Activated CD4-positive, alpha-beta memory T cell treated with anti-CD3 and anti-CD28 coated beads for 36 hours (primary cell): ENCODE data around the gene CNTN5. TPM values are rescaled to one million over a fixed set of nuclear protein-coding genes. Genes with fewer than 3 reads are reported as not detected.

Experiments used
- CTCF ChIA-PET: fragments of 350-600 bp; sonication (Branson Sonifier 250); formaldehyde crosslinking; loops from one replicate; lab custom pipeline; 2021; ENCODE audit warnings: antibody characterized with exemption, inconsistent platforms; lab: Charles Lee
- POLR2A ChIA-PET: fragments of 350-600 bp; sonication (Branson Sonifier 250); formaldehyde crosslinking; loops from one replicate; lab custom pipeline; 2021; ENCODE audit warnings: antibody characterized with exemption; lab: Charles Lee
- DNase-seq: peaks from one replicate; pipeline ENCODE4 v3.0.0-alpha.2; 2020
- H3K27ac Mint-ChIP-seq: one replicate; pipeline ENCODE4 v1.8.0; 2021; ENCODE audit warnings: mixed read lengths
- H3K27me3 Mint-ChIP-seq: one replicate; pipeline ENCODE4 v1.8.0; 2021; ENCODE audit warnings: mixed read lengths
- H3K36me3 Mint-ChIP-seq: one replicate; pipeline ENCODE4 v1.8.0; 2021; ENCODE audit warnings: mixed read lengths
- H3K4me1 Mint-ChIP-seq: one replicate; pipeline ENCODE4 v1.8.0; 2021; ENCODE audit warnings: low read depth, mixed read lengths
- H3K4me3 Mint-ChIP-seq: one replicate; pipeline ENCODE4 v1.8.0; 2021; ENCODE audit warnings: mild to moderate bottlenecking, mixed read lengths
- H3K9me3 Mint-ChIP-seq: one replicate; pipeline ENCODE4 v1.8.0; 2021; ENCODE audit warnings: mixed read lengths
- intact Hi-C: fragments of 100-400 bp; cut with micrococcal nuclease; formaldehyde crosslinking; loops from one replicate; pipeline ENCODE4 v1.15.1; 2023
- total RNA-seq, 2 experiments: library from RNA; stranded (reverse); gene quantifications; one replicate each; pipeline ENCODE4 v1.2.3, GENCODE V29; 2021

The CNTN5 gene
- total RNA-seq, 2 experiments from 2014 or later, result not detected

DNA sequence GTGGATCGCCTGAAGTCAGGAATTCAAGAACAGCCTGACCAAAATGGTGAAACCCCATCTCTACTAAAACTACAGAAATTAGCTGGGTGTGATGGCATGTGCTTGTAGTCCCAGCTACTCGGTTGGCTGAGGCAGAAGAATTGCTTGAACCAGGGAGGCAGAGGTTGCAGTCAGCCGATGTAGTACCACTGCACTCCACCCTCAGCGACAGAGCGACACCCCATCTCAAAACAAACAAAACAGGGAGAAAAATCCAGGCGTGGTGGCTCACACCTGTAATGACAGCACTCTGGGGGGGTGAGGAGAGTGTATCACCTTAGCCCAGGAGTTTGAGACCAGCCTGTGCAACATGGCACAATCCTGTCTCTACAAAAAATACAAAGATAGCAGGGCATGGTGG lies 864.0 kb downstream of the CNTN5 start:
- no peaks in the 10 kb centered on the region for H3K27me3 Mint-ChIP-seq
- H3K4me1 Mint-ChIP-seq, result no peaks in the 10 kb centered on the region
- no peaks in the 10 kb centered on the region for H3K36me3 Mint-ChIP-seq
- no peak overlapping the region for H3K4me3 Mint-ChIP-seq
- ChIA-PET CTCF (no interaction called here), POLR2A (no interaction called here)
- H3K27ac Mint-ChIP-seq, result no peak overlapping the region
- H3K9me3 Mint-ChIP-seq, result peaks cover 13% of the 10 kb centered on the region
- DNase-seq, result no peak
- intact Hi-C loops, result no loop called here

DNA sequence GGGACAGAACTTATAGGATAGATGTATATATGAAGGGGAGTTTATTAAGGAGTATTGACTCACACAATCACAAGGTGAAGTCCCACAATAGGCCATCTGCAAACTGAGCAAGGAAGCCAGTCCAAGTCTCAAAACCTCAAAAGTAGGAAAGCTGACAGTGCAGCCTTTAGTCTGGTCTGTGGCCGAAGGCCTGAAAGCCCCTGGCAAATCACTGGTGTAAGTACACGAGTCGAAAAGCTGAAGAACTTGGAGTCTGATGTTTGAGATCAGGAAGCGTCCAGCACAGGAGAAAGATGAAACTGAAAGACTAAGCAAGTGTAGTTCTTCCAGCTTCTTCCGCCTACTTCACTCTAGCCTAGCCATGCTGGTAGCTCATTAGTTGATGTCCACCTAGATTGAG lies 866.7 kb downstream of the CNTN5 start:
- POLR2A ChIA-PET, result no interaction called here
- no peaks in the 10 kb centered on the region for H3K27me3 Mint-ChIP-seq
- intact Hi-C loops, result no loop called here
- no peak overlapping the region for H3K27ac Mint-ChIP-seq
- H3K4me3 Mint-ChIP-seq, result no peak overlapping the region
- CTCF ChIA-PET, result no interaction called here
- H3K9me3 Mint-ChIP-seq, result peaks cover 21% of the 10 kb centered on the region
- DNase-seq, result no peak
- no peaks in the 10 kb centered on the region for H3K4me1 Mint-ChIP-seq
- no peaks in the 10 kb centered on the region for H3K36me3 Mint-ChIP-seq

DNA sequence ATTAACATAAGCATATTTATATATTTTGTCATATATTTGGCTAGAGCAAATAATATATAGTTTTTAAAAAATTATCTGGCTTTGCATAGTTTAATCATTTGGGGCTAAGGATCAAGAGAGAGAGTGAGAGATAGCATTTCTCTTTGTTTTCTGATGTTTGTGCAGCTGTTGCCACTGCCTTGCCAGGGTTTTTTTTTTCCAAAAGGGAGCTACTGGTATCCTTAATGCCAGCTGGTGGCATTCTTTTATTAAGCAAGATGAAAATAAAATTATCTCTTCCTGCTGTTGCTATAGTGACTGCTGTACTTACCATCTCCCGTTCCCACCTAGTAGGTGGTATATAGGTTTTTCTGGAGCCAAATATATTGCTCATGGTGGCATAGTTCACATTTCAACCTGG lies 873.1 kb downstream of the CNTN5 start:
- ChIA-PET POLR2A (no interaction called here), CTCF (no interaction called here)
- intact Hi-C loops, result no loop called here
- Mint-ChIP-seq H3K4me3 (no peak overlapping the region), H3K27ac (no peak overlapping the region), H3K36me3 (no peaks in the 10 kb centered on the region), H3K27me3 (no peaks in the 10 kb centered on the region), H3K9me3 (peaks cover 37% of the 10 kb centered on the region), H3K4me1 (no peaks in the 10 kb centered on the region)
- DNase-seq, result no peak

DNA sequence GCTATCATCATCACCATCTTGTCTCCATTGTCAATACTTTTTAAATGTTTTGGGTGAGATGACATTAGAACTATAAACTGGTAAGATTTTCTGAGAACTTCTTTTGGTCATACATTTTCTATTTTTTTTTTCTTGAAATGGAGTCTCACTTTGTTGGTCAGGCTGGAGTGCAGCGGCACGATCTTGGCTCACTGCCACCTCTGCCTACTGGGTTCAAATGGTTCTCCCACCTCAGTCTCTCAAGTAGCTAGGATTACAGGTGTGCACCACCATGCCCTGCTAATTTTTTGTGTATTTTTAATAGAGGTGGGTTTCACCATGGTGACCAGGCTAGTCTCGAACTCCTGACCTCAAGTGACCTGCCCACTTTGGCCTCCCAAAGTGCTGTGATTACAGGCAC lies 880.4 kb downstream of the CNTN5 start:
- Mint-ChIP-seq H3K4me3 (no peak overlapping the region), H3K36me3 (no peaks in the 10 kb centered on the region), H3K9me3 (peaks cover 50% of the 10 kb centered on the region), H3K4me1 (no peaks in the 10 kb centered on the region), H3K27me3 (no peaks in the 10 kb centered on the region), H3K27ac (no peak overlapping the region)
- POLR2A ChIA-PET, result no interaction called here
- CTCF ChIA-PET, result no interaction called here
- DNase-seq, result no peak
- intact Hi-C loops, result no loop called here

DNA sequence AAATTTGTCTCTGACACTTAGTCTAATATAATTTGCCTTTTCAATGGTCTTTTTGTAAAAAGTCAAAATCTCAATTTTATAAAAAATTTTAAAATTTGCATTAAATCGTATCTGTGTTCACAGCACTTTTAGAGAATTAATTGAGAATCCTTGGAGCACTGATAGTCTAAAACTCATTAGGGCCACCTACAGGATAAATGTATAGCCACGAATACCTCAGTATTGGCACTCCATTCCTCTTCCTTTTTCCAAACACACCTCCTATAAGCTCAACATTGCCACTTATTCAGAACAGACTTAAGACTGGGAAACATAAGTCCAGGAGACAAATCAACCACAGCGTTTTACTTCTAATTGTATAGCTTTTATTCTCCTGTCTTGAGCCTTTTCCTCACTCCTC lies 890.4 kb downstream of the CNTN5 start:
- H3K9me3 Mint-ChIP-seq, result peaks cover 19% of the 10 kb centered on the region
- no peaks in the 10 kb centered on the region for H3K36me3 Mint-ChIP-seq
- intact Hi-C loops, result no loop called here
- no peak for DNase-seq
- H3K27ac Mint-ChIP-seq, result no peak overlapping the region
- ChIA-PET POLR2A (no interaction called here), CTCF (no interaction called here)
- no peaks in the 10 kb centered on the region for H3K27me3 Mint-ChIP-seq
- no peaks in the 10 kb centered on the region for H3K4me1 Mint-ChIP-seq
- H3K4me3 Mint-ChIP-seq, result no peak overlapping the region

DNA sequence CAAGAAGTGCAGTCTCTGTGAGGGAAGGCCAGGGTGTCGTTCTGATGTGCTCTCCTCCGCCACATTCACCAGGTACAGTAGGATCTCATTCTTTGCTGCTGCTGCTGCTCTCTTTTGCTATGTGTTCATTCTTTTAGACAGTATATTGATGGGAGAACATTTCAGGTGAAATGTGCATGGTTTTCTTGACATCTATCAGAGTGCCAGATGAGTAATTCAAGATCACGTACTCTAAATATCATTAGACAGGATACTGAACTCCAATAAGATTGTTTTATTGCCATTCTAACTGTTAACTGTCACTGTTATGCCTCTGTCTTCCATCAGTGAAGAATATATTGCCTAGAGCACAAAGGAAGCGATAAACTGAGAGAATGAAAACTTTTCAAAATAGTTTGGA lies 895.3 kb downstream of the CNTN5 start:
- H3K27me3 Mint-ChIP-seq, result no peaks in the 10 kb centered on the region
- CTCF ChIA-PET, result no interaction called here
- peaks cover 39% of the 10 kb centered on the region for H3K9me3 Mint-ChIP-seq
- POLR2A ChIA-PET, result no interaction called here
- H3K4me1 Mint-ChIP-seq, result no peaks in the 10 kb centered on the region
- DNase-seq, result no peak
- no peaks in the 10 kb centered on the region for H3K36me3 Mint-ChIP-seq
- H3K4me3 Mint-ChIP-seq, result no peak overlapping the region
- H3K27ac Mint-ChIP-seq, result no peak overlapping the region
- intact Hi-C loops, result no loop called here

DNA sequence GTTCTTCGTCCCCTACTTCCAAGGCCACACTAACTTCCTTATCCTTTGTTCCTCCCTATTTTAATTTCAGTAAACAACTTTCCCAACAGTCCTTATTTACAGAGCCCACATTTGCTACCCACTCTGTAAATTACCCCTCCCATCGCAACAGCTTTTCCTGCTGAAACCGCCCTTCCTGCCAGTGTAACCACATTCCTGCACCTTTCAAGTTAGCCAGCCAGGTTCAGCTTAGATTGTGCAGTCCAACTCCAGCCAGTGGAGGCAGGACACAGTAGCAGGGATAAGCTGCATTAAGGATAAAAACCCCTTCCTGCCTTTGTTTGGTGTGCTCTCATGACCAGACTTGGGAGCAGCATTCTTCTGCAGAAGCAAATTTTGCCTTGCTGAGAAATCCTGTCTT lies 898.0 kb downstream of the CNTN5 start:
- ChIA-PET POLR2A (no interaction called here), CTCF (no interaction called here)
- Mint-ChIP-seq H3K27ac (no peak overlapping the region), H3K4me3 (no peak overlapping the region), H3K27me3 (no peaks in the 10 kb centered on the region), H3K36me3 (no peaks in the 10 kb centered on the region), H3K4me1 (no peaks in the 10 kb centered on the region), H3K9me3 (peaks cover 37% of the 10 kb centered on the region)
- intact Hi-C loops, result no loop called here
- no peak for DNase-seq

DNA sequence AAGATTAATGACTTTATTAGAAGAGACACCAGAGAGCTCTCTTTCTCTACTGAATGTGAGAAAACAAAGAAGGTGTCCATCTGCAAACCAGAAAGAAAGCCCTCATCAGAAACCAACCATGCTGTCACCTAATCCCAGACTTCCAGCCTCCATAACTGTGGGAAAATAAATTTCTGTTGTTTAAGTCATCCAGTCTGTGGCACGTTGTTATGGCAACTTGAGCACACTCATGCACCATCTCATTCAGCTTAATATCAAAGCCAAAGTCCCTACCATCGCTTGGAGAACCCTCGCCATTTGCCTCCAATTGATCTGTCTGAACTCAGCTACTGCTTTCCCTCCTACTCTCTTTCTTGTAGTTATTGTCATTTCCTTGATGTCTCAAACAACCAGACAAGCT lies 900.2 kb downstream of the CNTN5 start:
- H3K27me3 Mint-ChIP-seq, result no peaks in the 10 kb centered on the region
- H3K9me3 Mint-ChIP-seq, result peaks cover 35% of the 10 kb centered on the region
- H3K4me3 Mint-ChIP-seq, result no peak overlapping the region
- no peak for DNase-seq
- H3K4me1 Mint-ChIP-seq, result no peaks in the 10 kb centered on the region
- CTCF ChIA-PET, result no interaction called here
- intact Hi-C loops, result no loop called here
- no peaks in the 10 kb centered on the region for H3K36me3 Mint-ChIP-seq
- POLR2A ChIA-PET, result no interaction called here
- no peak overlapping the region for H3K27ac Mint-ChIP-seq

DNA sequence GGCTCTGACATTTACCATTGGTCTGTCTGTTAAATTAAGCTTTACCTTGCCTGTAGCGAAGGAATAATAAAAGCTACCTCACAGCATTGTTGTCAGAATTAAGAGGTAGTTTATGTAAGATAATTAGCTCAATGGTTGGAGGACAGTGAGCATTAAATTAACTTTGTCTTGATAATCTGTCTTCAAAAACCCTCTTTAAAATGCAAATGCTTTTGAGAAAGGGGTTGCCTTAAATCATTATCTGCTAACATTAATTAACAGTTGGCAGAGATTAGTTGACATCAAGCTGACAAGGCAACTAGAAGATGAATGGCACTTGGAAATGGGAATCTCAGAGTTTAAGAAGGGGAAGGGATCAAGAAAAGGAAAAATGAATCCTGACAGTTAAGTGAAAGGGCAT lies 905.2 kb downstream of the CNTN5 start:
- intact Hi-C loops, result no loop called here
- H3K27me3 Mint-ChIP-seq, result no peaks in the 10 kb centered on the region
- H3K27ac Mint-ChIP-seq, result no peak overlapping the region
- no peak overlapping the region for H3K4me3 Mint-ChIP-seq
- ChIA-PET CTCF (no interaction called here), POLR2A (no interaction called here)
- no peaks in the 10 kb centered on the region for H3K4me1 Mint-ChIP-seq
- no peaks in the 10 kb centered on the region for H3K36me3 Mint-ChIP-seq
- no peak for DNase-seq
- peaks cover 37% of the 10 kb centered on the region for H3K9me3 Mint-ChIP-seq

DNA sequence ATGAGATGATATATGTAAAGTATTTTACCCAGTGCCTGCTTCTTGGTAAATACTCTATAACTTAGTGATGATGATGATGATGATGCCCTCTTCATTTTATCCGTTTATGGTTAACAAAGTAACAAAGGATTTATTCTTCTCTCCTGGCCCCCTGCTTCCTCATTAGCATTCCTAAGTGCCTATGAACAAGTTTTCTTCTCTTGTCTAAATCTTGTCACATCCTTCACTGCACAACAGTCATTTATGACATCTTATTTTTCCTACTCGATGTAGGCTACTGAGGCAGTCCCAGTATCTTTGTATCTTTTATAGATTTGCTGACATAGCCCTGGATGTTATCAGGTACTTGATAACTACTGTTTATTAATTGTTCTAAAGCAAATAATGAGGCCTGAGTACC lies 911.9 kb downstream of the CNTN5 start:
- intact Hi-C loops, result no loop called here
- Mint-ChIP-seq H3K27ac (no peak overlapping the region), H3K4me3 (no peak overlapping the region), H3K36me3 (no peaks in the 10 kb centered on the region), H3K4me1 (no peaks in the 10 kb centered on the region), H3K9me3 (peaks cover 29% of the 10 kb centered on the region), H3K27me3 (no peaks in the 10 kb centered on the region)
- CTCF ChIA-PET, result no interaction called here
- DNase-seq, result no peak
- POLR2A ChIA-PET, result no interaction called here

DNA sequence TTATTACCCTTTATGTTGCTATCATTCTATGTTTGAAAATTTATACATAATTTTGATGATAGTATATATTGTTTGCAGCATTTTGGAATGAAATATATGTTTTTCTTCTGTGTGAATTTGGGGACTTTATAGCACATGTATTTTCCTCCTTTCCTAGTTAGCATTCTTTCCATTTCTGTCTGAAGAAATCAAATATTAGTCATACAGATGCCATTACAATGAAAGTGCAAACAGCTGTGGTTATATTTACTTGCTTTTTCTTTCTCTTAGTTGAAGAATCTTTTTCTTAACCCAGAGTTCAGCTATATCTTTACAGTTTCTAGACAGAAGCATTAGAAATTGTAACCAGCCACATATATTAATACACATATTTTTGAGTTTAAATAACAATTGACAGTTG lies 913.3 kb downstream of the CNTN5 start:
- Mint-ChIP-seq H3K27ac (no peak overlapping the region), H3K4me1 (no peaks in the 10 kb centered on the region), H3K27me3 (no peaks in the 10 kb centered on the region), H3K9me3 (peaks cover 20% of the 10 kb centered on the region), H3K36me3 (no peaks in the 10 kb centered on the region), H3K4me3 (no peak overlapping the region)
- POLR2A ChIA-PET, result no interaction called here
- intact Hi-C loops, result no loop called here
- no peak for DNase-seq
- CTCF ChIA-PET, result no interaction called here

DNA sequence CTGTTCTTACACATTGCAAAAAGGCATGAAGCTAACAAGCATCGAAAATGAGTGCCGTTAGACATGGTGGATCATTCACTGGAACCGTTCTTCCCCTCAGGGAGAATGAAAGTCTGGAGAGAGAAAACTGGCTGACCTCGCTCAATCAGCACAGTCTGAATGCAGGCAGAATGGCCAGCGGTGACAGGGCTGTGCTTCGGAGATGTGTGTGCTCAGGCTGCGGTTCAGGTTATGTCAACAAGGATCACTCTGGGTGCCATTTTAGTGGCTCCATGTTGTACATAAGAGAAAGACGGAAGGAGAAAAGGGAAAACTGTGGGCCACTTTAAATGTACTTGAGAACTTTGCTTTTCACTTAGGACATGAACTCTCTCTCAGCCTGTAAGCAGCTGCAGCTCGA lies 916.6 kb downstream of the CNTN5 start:
- H3K27me3 Mint-ChIP-seq, result no peaks in the 10 kb centered on the region
- no peak overlapping the region for H3K27ac Mint-ChIP-seq
- ChIA-PET POLR2A (no interaction called here), CTCF (no interaction called here)
- no peaks in the 10 kb centered on the region for H3K36me3 Mint-ChIP-seq
- peaks cover 5% of the 10 kb centered on the region for H3K9me3 Mint-ChIP-seq
- intact Hi-C loops, result no loop called here
- no peak overlapping the region for H3K4me3 Mint-ChIP-seq
- no peaks in the 10 kb centered on the region for H3K4me1 Mint-ChIP-seq
- DNase-seq, result no peak

DNA sequence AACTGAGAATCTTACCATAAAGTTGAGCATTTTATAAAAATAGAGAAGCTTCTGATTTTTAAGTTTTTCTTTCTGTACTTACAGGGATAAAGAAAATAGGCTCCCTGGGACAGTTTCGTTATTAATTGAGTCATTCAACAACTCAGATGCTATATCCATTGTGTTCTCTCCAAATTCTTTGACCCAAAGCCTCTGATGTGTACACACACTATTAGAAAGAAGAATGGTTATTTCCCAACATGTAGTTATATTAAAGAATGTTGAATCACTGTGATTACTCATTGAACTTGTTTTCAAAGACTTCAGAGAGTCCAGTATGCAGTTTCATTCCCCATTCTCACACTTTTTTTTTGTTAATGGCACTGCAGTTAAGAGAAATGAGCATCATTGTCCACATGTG lies 932.1 kb downstream of the CNTN5 start:
- intact Hi-C loops, result no loop called here
- CTCF ChIA-PET, result no interaction called here
- peaks cover 13% of the 10 kb centered on the region for H3K9me3 Mint-ChIP-seq

DNA sequence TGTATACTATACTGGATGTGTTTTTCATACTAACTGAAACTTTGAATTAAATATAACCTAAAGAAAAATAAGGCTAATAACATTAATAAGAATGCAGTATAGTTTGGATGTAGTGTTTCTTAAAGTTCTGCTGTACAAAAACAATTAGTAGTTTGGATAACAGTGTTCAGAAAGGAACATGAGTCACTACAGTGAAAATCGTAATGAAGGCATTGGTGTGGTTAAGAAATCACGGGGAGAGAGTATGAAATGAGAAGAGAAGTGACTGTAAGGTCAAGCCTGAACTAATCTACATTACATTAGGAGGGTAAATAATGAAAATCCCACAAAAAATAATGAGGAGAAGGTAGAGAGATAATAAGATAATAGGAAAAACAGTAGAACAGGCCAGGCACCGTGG lies 939.8 kb downstream of the CNTN5 start:
- Mint-ChIP-seq H3K9me3 (peaks cover 33% of the 10 kb centered on the region), H3K4me3 (no peak overlapping the region), H3K27me3 (no peaks in the 10 kb centered on the region), H3K27ac (no peak overlapping the region), H3K36me3 (no peaks in the 10 kb centered on the region), H3K4me1 (no peaks in the 10 kb centered on the region)
- DNase-seq, result no peak
- ChIA-PET POLR2A (no interaction called here), CTCF (no interaction called here)
- intact Hi-C loops, result no loop called here

More for the DNA sequence above, 932.1 kb downstream of the CNTN5 start:
- no peaks in the 10 kb centered on the region for H3K36me3 Mint-ChIP-seq
- H3K4me3 Mint-ChIP-seq, result no peak overlapping the region
- POLR2A ChIA-PET, result no interaction called here
- H3K4me1 Mint-ChIP-seq, result no peaks in the 10 kb centered on the region
- H3K27me3 Mint-ChIP-seq, result no peaks in the 10 kb centered on the region
- no peak overlapping the region for H3K27ac Mint-ChIP-seq
- DNase-seq, result no peak
